GM19328 (cell line): ENCODE measurements around the gene POLR1F.
"Not testable (repeated sequence)": the region's sequence is repeated elsewhere in the genome, so short reads cannot be mapped to it uniquely, and the experiment has no call there.

Experiments used
- ATAC-seq: cut with Tn5 transposase; IDR thresholded peaks from one replicate; pipeline ENCODE4 v1.9.1; 2021; ENCODE audit warnings: mild to moderate bottlenecking, moderate library complexity; ENCODE audit not compliant: unreplicated experiment

POLR1F gene

GRCh38 chr7:19708397-19709248 lies at the start of gene POLR1F:
TSS of gene POLR1F (minus strand) at chr7:19709037. CDS start at chr7:19709016, 21 bp downstream.
- peak; percentile 98 for ATAC-seq

GRCh38 chr7:19754521-19755116 lies 45.8 kb upstream of the POLR1F start:
- ATAC-seq = no peak

- ATAC-seq = no peak
These were observed 43.2 kb upstream of the POLR1F start for GRCh38 chr7:19752020-19752419.

- ATAC-seq = no peak
These were observed 40.8 kb upstream of the POLR1F start for GRCh38 chr7:19749658-19750057.

GRCh38 chr7:19747740-19748339 lies 39.0 kb upstream of the POLR1F start:
- no peak for ATAC-seq

- no peak for ATAC-seq
These were observed 35.2 kb upstream of the POLR1F start for GRCh38 chr7:19744075-19744474.

- no peak for ATAC-seq
These were observed 19.9 kb upstream of the POLR1F start for GRCh38 chr7:19728716-19729115.

GRCh38 chr7:19725770-19726169 lies 16.9 kb upstream of the POLR1F start:
- no peak for ATAC-seq

GRCh38 chr7:19715499-19715898 lies 6.7 kb upstream of the POLR1F start:
- ATAC-seq = no peak

GRCh38 chr7:19713676-19714075 lies 4.8 kb upstream of the POLR1F start:
- ATAC-seq = no peak

GRCh38 chr7:19709249-19709578 lies 377 bp upstream of the POLR1F start:
- ATAC-seq = peak; percentile 0

GRCh38 chr7:19707240-19707639 lies 1.6 kb downstream of the POLR1F start:
- no peak for ATAC-seq

- no peak for ATAC-seq
These were observed 3.2 kb downstream of the POLR1F start for GRCh38 chr7:19705663-19706062.

- no peak for ATAC-seq
These were observed 7.4 kb downstream of the POLR1F start for GRCh38 chr7:19701471-19701870.

GRCh38 chr7:19700936-19701335 lies 7.9 kb downstream of the POLR1F start:
- no peak for ATAC-seq

GRCh38 chr7:19698331-19698730 lies 10.5 kb downstream of the POLR1F start:
- ATAC-seq = no peak

GRCh38 chr7:19696926-19697325 lies 11.9 kb downstream of the POLR1F start:
- ATAC-seq = no peak

- ATAC-seq = no peak
These were observed 16.6 kb downstream of the POLR1F start for GRCh38 chr7:19692111-19692828.

GRCh38 chr7:19690736-19691135 lies 18.1 kb downstream of the POLR1F start:
- ATAC-seq = no peak

GRCh38 chr7:19689130-19689529 lies 19.7 kb downstream of the POLR1F start:
- ATAC-seq = not testable (repeated sequence)

GRCh38 chr7:19681596-19681995 lies 27.2 kb downstream of the POLR1F start:
- no peak for ATAC-seq
